ENCODE measurements around the gene DHX30.
"Not testable (repeated sequence)": the region's sequence is repeated elsewhere in the genome, so short reads cannot be mapped to it uniquely, and the experiment has no call there.

Gene DHX30

DNA sequence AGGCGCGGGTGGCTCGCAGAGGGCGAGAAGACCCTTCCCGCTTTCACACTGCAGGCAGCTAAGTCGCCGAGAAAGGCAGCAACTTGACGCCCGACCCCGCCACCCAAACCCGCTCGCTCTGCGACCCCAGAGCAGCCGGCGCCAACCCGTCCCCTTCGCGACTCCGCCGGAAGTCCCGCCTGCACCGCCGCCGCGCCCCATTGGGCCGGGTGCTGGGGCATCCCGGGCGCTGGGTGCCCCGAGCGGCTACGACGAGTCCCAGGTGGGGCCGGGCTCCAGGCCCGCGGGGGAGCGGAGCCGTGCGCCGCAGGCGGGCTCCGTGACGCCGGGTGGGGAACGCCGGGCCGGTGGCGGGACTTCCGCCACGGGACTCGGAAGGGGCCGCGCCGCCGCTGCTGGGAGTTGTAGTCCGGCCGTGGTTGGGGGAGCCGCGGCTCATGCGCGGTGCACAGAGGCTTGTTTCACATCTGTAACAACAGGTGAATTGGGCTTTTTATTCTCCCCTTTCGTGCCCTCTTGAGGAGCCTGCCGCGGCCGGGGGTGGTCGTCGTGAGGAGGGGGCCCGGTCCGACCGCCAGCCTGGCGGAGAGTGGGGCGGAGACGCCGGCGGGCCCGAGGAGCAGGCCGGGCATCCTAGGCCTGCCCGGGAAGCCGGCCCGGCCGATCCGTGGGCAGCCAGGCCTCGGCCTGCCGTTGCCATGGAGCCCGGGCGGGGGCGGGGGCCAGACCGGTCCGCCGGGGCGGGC, at the start of gene DHX30:
TSS of gene DHX30 (plus strand) at position 405 of the 746 bp plus-strand sequence. CDS start 7,546 bp downstream, outside the sequence.
- DNase-seq (ENCODE audit: low read depth): peak; percentile 93

- DNase-seq (ENCODE audit: low read depth): no peak
Measured at GRCh38 chr3:47758261-47759025, 44.5 kb upstream of the DHX30 start.

DNA sequence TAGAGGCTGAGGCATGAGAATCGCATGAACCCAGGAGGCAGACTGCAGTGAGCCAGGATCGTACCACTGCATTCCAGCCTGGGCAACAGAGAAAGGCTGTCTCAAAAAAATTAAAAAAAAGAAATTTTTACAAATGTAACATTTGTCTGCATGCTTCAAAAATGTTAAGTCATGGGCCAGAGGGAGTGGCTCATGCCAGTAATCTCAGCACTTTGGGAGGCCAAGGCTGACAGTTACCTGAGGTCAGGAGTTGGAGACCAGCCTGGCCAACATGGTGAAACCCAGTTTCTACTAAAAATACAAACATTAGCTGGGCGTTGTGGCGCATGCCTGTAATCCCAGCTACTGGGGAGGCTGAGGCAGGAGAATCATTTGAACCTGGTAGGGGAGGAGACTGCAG, 42.7 kb upstream of the DHX30 start:
- not testable (repeated sequence) for DNase-seq (ENCODE audit: low read depth)

GRCh38 chr3:47761046-47761445, 41.9 kb upstream of the DHX30 start:
- no peak for DNase-seq (ENCODE audit: low read depth)

DNA sequence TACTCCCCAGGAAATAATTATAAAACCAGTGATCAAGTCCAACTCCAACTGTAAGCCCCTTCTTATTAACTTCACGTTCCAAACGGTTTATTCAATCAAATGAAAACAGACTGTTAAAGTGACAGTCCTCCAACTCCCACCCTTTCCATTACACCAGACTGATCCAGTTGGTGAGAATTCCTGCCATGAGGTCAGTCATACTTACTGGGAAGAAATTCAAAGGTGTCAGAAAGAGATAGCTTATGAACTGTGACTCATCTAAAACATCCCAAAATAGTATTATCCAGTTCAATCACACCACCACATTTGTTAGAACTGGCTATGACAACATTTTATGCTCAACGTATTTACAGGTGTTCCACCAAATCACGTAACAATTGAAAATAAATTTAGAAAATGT, 40.7 kb upstream of the DHX30 start:
- DNase-seq (ENCODE audit: low read depth): peak; percentile 30

GRCh38 chr3:47766186-47766585, 36.8 kb upstream of the DHX30 start:
- no peak for DNase-seq (ENCODE audit: low read depth)

DNA sequence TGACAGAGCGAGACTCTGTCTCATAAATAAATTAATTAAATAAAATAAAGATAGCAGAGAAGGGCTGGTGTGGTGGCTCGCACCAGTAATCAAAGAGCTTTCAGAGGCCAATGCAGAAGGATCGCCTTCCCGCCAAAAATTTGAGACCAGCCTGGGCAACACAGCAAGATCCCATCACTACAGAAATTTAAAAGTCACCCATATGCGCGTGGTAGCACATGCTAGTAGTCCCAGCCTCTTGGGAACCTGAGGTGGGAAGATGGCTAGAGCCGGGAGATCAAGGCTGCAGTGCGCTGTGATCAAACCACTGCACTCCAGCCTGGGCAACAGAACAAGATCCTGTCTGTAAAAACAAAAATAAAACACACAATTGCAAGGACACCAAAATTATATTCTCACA, 30.9 kb upstream of the DHX30 start:
- no peak for DNase-seq (ENCODE audit: low read depth)

GRCh38 chr3:47772788-47773187, 30.1 kb upstream of the DHX30 start:
- no peak for DNase-seq (ENCODE audit: low read depth)

- DNase-seq (ENCODE audit: low read depth): no peak
Measured at GRCh38 chr3:47778746-47779145, 24.2 kb upstream of the DHX30 start.

- peak; percentile 29 for DNase-seq (ENCODE audit: low read depth)
Measured at GRCh38 chr3:47780741-47781684, 21.9 kb upstream of the DHX30 start.

DNA sequence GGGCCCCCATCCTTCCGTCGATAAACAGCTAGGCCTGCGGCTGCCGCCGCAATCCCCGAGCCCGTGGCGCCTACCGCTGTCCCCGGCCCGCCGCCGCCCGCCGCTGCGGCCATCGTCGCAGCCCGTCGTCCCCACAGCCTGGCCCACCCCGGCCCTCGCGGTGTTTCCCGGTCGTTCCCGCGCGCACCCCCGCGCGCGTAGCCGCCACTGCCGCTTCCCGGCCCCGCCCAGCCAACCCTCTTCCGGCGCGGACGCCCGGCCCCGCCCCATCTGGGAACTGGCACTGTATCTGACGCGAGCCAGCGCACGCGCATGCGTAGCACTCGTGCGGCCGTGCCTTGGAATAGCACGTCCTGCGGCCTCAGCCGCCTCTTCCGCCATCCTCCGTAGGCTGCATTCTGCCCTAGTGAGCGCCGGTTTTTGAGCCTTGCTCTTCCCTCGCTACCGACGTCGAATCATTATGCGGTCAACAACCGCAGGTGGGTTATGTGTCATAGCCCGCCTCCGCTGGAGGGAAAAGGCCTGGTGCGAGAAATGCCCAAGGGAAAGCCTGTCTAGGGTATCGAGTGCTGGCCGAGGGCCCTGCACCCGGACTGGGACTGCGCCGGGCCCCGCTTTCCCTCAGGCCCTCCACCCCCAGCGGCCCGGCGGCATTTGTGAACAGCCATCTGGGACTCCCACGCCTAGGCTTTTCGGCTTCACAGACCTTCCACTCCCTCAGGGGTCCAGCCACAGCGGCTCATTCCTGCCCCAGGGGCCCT, 21.1 kb upstream of the DHX30 start, which contains the start of gene SMARCC1:
TSS of gene SMARCC1 (minus strand) at position 209 of the 761 bp plus-strand sequence. CDS start at position 113, 96 bp downstream.
- peak; percentile 96 for DNase-seq (ENCODE audit: low read depth)

DNA sequence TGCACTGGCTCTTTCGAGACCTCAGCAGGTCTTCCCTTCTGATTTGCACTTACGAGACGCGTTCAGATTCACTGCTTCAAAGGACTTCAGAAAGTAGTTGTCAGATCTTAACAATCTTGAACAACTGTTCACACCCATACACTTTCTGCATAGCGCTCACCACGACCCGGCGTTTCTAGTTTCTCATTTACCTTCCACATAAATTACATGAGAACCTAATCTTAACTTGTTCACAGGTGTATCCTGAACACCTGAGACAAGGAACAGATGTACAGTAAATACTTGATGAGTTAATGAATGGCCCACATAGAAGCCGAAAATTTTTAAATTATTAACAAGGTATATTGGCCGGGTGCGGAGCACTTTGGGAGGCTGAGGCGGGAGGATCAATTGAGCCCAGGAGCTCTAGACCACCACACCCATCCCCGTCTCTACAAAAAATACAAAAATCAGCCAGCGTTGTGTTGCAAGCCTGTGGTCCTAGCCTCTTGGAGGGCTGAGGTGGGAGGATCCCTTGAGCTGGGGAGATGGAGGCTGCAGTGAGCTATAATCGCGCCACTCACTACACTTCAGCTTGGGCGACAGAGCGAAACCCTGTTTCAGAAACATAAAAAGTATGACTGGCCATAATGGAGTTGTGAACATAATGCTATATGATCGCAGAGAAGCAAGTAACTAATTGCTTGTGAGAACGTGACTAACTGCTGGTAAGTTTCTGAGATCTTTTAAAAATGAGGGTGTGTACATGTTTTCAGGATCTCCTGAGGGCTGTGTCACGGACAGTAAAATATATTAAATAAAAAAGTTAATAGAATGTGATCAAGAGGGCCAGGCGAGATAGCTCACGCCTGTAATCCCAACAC, 20.3 kb upstream of the DHX30 start:
- no peak for DNase-seq (ENCODE audit: low read depth)

DNA sequence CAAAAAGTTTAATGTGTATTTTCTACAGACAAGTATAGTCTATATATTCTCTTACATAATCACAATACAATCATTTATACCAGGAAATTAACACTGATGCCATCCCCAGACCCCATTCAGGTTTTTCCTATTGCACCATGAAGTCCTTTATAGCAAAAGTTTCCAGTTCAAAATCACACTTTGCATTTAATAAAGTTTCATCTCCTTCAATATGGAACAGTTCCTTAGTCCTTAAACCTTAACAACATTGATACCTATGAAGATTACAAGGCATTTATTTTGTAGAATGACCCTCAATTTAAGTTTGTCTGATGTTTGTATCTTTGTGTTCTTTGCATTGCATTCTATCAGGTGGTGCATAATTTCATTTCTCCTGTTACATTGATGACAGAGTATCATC, 19.3 kb upstream of the DHX30 start:
- DNase-seq (ENCODE audit: low read depth): no peak

- no peak for DNase-seq (ENCODE audit: low read depth)
Measured at GRCh38 chr3:47791193-47791855, 11.6 kb upstream of the DHX30 start.

GRCh38 chr3:47792699-47793098, 10.2 kb upstream of the DHX30 start:
- DNase-seq (ENCODE audit: low read depth): no peak

GRCh38 chr3:47794544-47794943, 8.4 kb upstream of the DHX30 start:
- peak; percentile 54 for DNase-seq (ENCODE audit: low read depth)

DNA sequence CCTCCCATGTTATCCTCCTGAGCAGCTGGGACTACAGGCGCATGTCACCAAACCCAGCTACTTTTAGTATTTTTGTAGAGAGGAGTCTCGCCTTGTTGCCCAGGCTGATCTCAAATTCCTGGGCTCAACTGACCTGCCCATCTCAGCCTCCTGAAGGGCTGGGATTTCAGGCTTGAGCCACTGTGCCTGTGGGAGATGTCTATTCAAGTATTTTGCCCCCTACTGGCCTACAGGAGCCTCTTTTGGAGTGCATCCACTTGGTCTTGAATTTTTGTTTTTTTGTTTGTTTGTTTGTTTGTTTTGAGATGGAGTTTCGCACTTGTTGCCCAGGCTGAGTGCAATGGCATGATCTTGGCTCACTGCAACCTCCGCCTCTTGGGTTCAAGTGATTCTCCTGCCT, 3.2 kb upstream of the DHX30 start:
- no peak for DNase-seq (ENCODE audit: low read depth)

GRCh38 chr3:47803480-47804025, 615 bp downstream of the DHX30 start:
- DNase-seq (ENCODE audit: low read depth): no peak

- DNase-seq (ENCODE audit: low read depth): no peak
Measured at GRCh38 chr3:47804577-47804976, 1.6 kb downstream of the DHX30 start.
